Tibial nerve (tissue), 4 donors: Measurements from ENCODE around the gene SLC35F3. TPM values are rescaled to one million over a fixed set of nuclear protein-coding genes. Genes with fewer than 3 reads are reported as not detected.

Experiments
- DNase-seq, 2 donors: peaks; one replicate each; pipeline ENCODE4 v3.0.0-alpha.2; 2019; ENCODE audit warnings: low spot score in 2 of 2
- H3K27ac ChIP-seq, 4 donors: fragments of 200-600 bp; sonication (generic) in 3 of 4; one replicate each; pipeline ENCODE4 v1.5.1; 2017 to 2019; ENCODE audit warnings: mild to moderate bottlenecking in 1 of 4
- H3K27me3 ChIP-seq, 2 donors: fragments of 200-600 bp; sonication (generic) in 1 of 2; one replicate each; pipeline versions ENCODE4 v1.5.1 to v1.6.0; 2017 to 2019
- H3K36me3 ChIP-seq, 3 donors: fragments of 200-600 bp; sonication (generic); one replicate each; pipeline ENCODE4 v1.5.1; 2018 to 2019
- H3K4me1 ChIP-seq, 4 donors: fragments of 200-600 bp; sonication (generic) in 3 of 4; one replicate each; pipeline ENCODE4 v1.5.1; 2017 to 2019
- H3K4me3 ChIP-seq, 4 donors: fragments of 200-600 bp; sonication (generic) in 3 of 4; one replicate each; pipeline ENCODE4 v1.5.1; 2017 to 2019; ENCODE audit warnings: mild to moderate bottlenecking in 1 of 4, moderate library complexity in 1 of 4
- H3K9me3 ChIP-seq, 4 donors: fragments of 200-600 bp; sonication (generic) in 3 of 4; one replicate each; pipeline ENCODE4 v1.5.1; 2017 to 2019
- EP300 ChIP-seq, 2 donors: sonication (generic); formaldehyde crosslinking; IDR thresholded peaks; one replicate each; pipeline ENCODE4 v1.6.1; 2017; ENCODE audit warnings: antibody characterized with exemption in 2 of 2, mild to moderate bottlenecking in 1 of 2
- POLR2A ChIP-seq, 2 donors: fragments of 450-650 bp; IDR thresholded peaks; one replicate each; pipeline ENCODE4 v1.6.1; 2017; ENCODE audit warnings: antibody characterized with exemption in 2 of 2, mild to moderate bottlenecking in 2 of 2, moderate library complexity in 2 of 2
- WGBS, 2 donors: methylation state at CpG; one replicate each; pipeline ENCODE4 v1.1.5; 2018; 5-methylcytosine and 5-hydroxymethylcytosine counted together
- total RNA-seq, 4 donors: library from RNA; depleted of rRNA; stranded (reverse); fragments of >200 nt; gene quantifications; one replicate each; pipeline ENCODE4 v1.1.0, GENCODE V29; 2016
- TF ChIP-seq, protein P1 (sequence below), 5 experiments: fragments of 200-600 bp in 3 of 5; fragments of 450-650 bp in 2 of 5; sonication (generic) in 3 of 5; IDR thresholded peaks; one replicate each; pipeline ENCODE4 v1.5.1; 2016 to 2019; ENCODE audit warnings: antibody characterized with exemption in 5 of 5, mild to moderate bottlenecking in 3 of 5, moderate library complexity in 2 of 5

The SLC35F3 gene
- total RNA-seq, 4 donors from 2014 or later, result 0.90 TPM; not detected in 3

DNA sequence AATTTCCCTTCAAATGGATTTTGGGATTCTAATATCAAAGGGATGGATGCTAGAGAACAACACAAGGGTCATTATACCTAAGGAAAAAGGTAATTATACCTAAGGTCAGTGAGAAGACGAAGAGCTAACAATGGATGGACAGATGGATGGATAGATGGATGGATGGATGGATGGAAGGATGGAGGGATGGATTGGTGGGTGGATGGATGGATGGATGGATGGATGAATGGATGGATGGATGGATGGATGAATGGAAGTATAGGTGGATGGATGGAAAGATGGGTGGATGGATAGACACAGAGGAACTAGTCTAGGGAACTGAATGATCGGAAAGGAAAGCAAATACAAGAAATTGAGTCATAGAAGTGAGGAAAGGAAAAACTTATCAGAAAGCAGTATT is 34.0 kb downstream of the SLC35F3 start:
- Histone ChIP-seq H3K4me1 (no peaks in the 10 kb centered on the region), H3K36me3 (no peaks in the 10 kb centered on the region), H3K27ac (no peak overlapping the region), H3K27me3 (no peaks in the 10 kb centered on the region), H3K4me3 (no peak overlapping the region), H3K9me3 (no peaks in the 10 kb centered on the region)
- DNase-seq, result no peak
- WGBS, 2 donors, result 78 to 79% methylated on average over 2 of the region's 2 CpGs
- no peak for TF ChIP-seq EP300 (IDR thresholded peaks at IDR 0.05)
- TF ChIP-seq, protein P1, sequence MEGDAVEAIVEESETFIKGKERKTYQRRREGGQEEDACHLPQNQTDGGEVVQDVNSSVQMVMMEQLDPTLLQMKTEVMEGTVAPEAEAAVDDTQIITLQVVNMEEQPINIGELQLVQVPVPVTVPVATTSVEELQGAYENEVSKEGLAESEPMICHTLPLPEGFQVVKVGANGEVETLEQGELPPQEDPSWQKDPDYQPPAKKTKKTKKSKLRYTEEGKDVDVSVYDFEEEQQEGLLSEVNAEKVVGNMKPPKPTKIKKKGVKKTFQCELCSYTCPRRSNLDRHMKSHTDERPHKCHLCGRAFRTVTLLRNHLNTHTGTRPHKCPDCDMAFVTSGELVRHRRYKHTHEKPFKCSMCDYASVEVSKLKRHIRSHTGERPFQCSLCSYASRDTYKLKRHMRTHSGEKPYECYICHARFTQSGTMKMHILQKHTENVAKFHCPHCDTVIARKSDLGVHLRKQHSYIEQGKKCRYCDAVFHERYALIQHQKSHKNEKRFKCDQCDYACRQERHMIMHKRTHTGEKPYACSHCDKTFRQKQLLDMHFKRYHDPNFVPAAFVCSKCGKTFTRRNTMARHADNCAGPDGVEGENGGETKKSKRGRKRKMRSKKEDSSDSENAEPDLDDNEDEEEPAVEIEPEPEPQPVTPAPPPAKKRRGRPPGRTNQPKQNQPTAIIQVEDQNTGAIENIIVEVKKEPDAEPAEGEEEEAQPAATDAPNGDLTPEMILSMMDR (IDR thresholded peaks at IDR 0.05), result no peak
- no peak for TF ChIP-seq POLR2A (IDR thresholded peaks at IDR 0.05)

DNA sequence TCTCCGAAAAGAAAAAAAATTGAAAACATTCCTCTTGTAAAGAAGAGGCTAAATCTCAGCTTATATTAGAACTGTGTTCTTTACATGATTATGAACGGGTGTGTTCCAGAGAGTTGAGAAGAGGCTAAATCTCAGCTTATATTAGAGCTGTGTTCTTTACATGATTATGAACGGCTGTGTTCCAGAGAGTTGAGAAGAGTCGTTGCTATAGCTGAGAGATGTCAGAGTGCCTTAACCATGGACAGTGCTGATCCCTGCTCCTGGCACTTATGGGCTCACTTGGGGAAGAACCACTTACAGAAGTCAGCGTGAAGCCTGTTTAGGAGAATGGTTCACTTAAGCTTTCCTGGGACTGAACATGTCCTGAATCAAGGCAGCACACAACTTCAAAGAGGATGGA is 35.0 kb downstream of the SLC35F3 start:
- no peak overlapping the region for H3K27ac ChIP-seq
- no peaks in the 10 kb centered on the region for H3K4me1 ChIP-seq
- no peak for DNase-seq
- no peak for TF ChIP-seq POLR2A (IDR thresholded peaks at IDR 0.05)
- TF ChIP-seq, protein P1 (IDR thresholded peaks at IDR 0.05), result no peak
- TF ChIP-seq EP300 (IDR thresholded peaks at IDR 0.05), result no peak
- no peaks in the 10 kb centered on the region for H3K36me3 ChIP-seq
- no peaks in the 10 kb centered on the region for H3K9me3 ChIP-seq
- WGBS, 2 donors, result 78 to 85% methylated on average over 5 of the region's 5 CpGs
- H3K4me3 ChIP-seq, result no peak overlapping the region
- no peaks in the 10 kb centered on the region for H3K27me3 ChIP-seq

DNA sequence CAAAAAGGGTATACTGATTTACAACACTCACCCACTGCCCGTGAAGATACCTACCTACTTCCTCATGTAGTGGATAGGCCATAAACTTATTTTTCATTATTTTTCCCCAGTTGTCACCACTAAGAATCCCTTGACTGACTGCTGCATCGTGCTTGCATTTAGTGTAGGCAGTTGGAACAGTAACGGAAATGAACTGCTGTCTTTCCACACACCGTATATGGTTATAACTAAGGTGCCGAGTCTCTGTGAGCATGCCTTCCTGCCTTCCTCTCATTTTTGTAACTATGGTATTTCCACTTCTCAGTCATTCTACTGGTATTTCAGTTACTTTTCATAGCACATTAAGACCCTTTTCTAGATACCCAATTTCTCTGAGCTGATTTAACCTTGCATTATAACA is 36.4 kb downstream of the SLC35F3 start:
- Histone ChIP-seq H3K4me1 (no peaks in the 10 kb centered on the region), H3K4me3 (no peak overlapping the region), H3K27ac (no peak overlapping the region), H3K36me3 (no peaks in the 10 kb centered on the region), H3K27me3 (no peaks in the 10 kb centered on the region), H3K9me3 (no peaks in the 10 kb centered on the region)
- no peak for DNase-seq
- 74 to 81% methylated on average over 5 of the region's 5 CpGs for WGBS, 2 donors
- TF ChIP-seq, protein P1 (IDR thresholded peaks at IDR 0.05), result no peak
- TF ChIP-seq POLR2A (IDR thresholded peaks at IDR 0.05) (no peak), EP300 (IDR thresholded peaks at IDR 0.05) (no peak)

DNA sequence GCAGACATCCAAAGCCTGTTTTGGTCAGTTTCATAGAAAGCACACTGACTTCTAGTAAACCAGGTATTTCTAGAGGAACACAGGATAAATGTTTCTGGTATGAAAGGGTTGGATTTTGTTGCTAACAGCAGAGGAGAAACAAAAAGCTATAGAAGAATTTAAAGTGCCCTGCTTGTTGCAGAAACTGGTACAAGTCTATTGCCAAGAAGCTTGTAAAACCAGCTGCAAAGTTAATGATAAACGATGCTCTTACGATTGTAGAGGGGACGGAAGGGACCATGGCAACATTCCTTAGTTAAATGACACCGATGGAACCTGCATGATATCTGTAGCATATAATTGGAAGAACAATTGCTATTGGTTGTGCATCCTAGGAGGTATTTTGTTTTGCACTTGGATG is 40.1 kb downstream of the SLC35F3 start:
- no peaks in the 10 kb centered on the region for H3K36me3 ChIP-seq
- H3K9me3 ChIP-seq, result peaks cover 0 to 4% (median 0%) of the 10 kb centered on the region in 4 donors
- TF ChIP-seq EP300 (IDR thresholded peaks at IDR 0.05), result no peak
- DNase-seq, result no peak
- H3K27me3 ChIP-seq, result no peaks in the 10 kb centered on the region
- H3K27ac ChIP-seq, result no peak overlapping the region
- no peaks in the 10 kb centered on the region for H3K4me1 ChIP-seq
- WGBS, 2 donors, result 46 to 47% methylated on average over 4 of the region's 4 CpGs
- no peak overlapping the region for H3K4me3 ChIP-seq

DNA sequence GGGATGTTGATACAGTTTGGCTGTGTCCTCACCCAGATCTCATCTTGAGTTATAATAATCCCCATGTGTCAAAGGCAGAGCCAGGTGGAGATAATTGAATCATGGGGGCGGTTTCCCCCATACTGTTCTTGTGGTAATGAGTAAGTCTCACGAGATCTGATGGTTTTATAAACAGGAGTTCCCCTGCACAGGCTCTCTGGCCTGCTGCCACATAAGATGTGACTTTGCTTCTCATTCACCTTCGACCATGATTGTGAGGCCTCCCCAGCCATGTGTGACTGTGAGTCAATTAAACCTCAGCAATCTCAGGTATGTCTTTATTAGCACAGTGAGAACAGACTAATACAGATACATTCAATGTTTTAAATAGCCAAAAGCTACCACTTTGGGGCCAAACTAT is 41.1 kb downstream of the SLC35F3 start:
- Histone ChIP-seq H3K27me3 (no peaks in the 10 kb centered on the region), H3K4me3 (no peak overlapping the region), H3K36me3 (no peaks in the 10 kb centered on the region), H3K27ac (no peak overlapping the region), H3K4me1 (no peaks in the 10 kb centered on the region), H3K9me3 (peaks cover 0 to 5% (median 0%) of the 10 kb centered on the region in 4 donors)
- TF ChIP-seq POLR2A (IDR thresholded peaks at IDR 0.05), result no peak
- no peak for TF ChIP-seq EP300 (IDR thresholded peaks at IDR 0.05)
- TF ChIP-seq, protein P1 (IDR thresholded peaks at IDR 0.05), result no peak
- WGBS, 2 donors, result 41 to 52% methylated on average over 3 of the region's 3 CpGs
- DNase-seq, result no peak

DNA sequence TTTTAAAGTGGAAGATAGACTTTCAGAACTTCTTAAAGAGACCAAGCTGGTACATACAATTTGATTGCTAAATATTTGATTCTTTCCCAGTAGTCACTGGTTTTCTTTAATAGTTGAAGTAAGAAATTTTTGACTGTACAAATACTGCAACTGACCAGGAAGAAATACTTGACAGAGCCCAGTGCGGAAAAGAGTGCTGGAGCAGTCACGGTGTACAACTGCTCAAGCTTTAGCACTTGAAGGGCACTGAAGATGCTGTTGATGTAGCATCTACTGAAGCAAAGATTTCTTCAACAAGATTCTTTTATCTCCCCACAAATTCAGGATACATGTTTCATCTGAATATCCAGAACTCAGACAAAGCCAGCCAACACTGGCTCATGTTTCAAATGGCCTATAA is 41.5 kb downstream of the SLC35F3 start:
- TF ChIP-seq, protein P1 (IDR thresholded peaks at IDR 0.05), result no peak
- TF ChIP-seq POLR2A (IDR thresholded peaks at IDR 0.05) (no peak), EP300 (IDR thresholded peaks at IDR 0.05) (no peak)
- Histone ChIP-seq H3K9me3 (peaks cover 0 to 8% (median 0%) of the 10 kb centered on the region in 4 donors), H3K4me3 (no peak overlapping the region), H3K36me3 (no peaks in the 10 kb centered on the region), H3K27me3 (no peaks in the 10 kb centered on the region), H3K4me1 (no peaks in the 10 kb centered on the region), H3K27ac (no peak overlapping the region)
- no peak for DNase-seq
- 90 to 96% methylated on average over 2 of the region's 2 CpGs for WGBS, 2 donors
